Measurements from ENCODE around the gene ARHGAP31.

ARHGAP31 gene

GRCh38 chr3:119437691-119438258 is 143.6 kb downstream of the ARHGAP31 start:
- Histone ChIP-seq H3K27me3 (no peaks in the 10 kb centered on the region), H3K9me3 (no peaks in the 10 kb centered on the region), H3K4me3 (ENCODE audit: low read depth in 1 of 2, low read length in 1 of 2) (no peak overlapping the region), H3K27ac (no peak overlapping the region), H3K36me3 (peaks cover 72% of the 10 kb centered on the region), H3K4me1 (ENCODE audit: control insufficient read depth in 1 of 2, insufficient read depth in 1 of 2, low read depth in 1 of 2, low read length in 1 of 2) (no peaks in the 10 kb centered on the region)
- TF ChIP-seq, protein P1, sequence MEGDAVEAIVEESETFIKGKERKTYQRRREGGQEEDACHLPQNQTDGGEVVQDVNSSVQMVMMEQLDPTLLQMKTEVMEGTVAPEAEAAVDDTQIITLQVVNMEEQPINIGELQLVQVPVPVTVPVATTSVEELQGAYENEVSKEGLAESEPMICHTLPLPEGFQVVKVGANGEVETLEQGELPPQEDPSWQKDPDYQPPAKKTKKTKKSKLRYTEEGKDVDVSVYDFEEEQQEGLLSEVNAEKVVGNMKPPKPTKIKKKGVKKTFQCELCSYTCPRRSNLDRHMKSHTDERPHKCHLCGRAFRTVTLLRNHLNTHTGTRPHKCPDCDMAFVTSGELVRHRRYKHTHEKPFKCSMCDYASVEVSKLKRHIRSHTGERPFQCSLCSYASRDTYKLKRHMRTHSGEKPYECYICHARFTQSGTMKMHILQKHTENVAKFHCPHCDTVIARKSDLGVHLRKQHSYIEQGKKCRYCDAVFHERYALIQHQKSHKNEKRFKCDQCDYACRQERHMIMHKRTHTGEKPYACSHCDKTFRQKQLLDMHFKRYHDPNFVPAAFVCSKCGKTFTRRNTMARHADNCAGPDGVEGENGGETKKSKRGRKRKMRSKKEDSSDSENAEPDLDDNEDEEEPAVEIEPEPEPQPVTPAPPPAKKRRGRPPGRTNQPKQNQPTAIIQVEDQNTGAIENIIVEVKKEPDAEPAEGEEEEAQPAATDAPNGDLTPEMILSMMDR (IDR thresholded peaks at IDR 0.05), result no peak

- H3K9me3 ChIP-seq, result no peaks in the 10 kb centered on the region
- H3K27ac ChIP-seq, result no peak overlapping the region
- no peak overlapping the region for H3K4me3 ChIP-seq (ENCODE audit: low read depth in 1 of 2, low read length in 1 of 2)
- no peaks in the 10 kb centered on the region for H3K4me1 ChIP-seq (ENCODE audit: control insufficient read depth in 1 of 2, insufficient read depth in 1 of 2, low read depth in 1 of 2, low read length in 1 of 2)
- H3K36me3 ChIP-seq, result peaks cover 65% of the 10 kb centered on the region
- TF ChIP-seq, protein P1 (IDR thresholded peaks at IDR 0.05), result no peak
- no peaks in the 10 kb centered on the region for H3K27me3 ChIP-seq
Measured at GRCh38 chr3:119443179-119443578, 149.0 kb downstream of the ARHGAP31 start.

DNA sequence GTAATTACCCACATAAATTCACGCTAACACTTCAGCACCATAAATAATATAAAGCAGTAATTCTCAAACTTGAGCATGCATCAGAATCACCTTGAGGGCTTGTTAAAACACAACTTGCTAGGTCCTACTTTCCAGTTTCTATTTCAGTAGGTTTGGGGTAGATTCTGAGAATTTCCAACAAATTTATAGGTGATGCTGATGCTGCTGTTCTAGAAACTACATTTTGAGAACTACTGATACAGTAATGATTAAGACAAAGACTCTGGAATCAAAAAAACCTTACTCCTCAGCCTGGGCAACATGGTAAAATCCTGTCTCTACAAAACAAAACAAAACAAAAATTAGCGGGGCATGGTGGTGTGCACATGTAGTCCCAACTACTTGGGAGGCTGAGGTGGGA is 150.4 kb downstream of the ARHGAP31 start:
- Histone ChIP-seq H3K4me3 (ENCODE audit: low read depth in 1 of 2, low read length in 1 of 2) (no peak overlapping the region), H3K4me1 (ENCODE audit: control insufficient read depth in 1 of 2, insufficient read depth in 1 of 2, low read depth in 1 of 2, low read length in 1 of 2) (no peaks in the 10 kb centered on the region), H3K27ac (no peak overlapping the region), H3K27me3 (no peaks in the 10 kb centered on the region), H3K9me3 (no peaks in the 10 kb centered on the region), H3K36me3 (peaks cover 76% of the 10 kb centered on the region)
- TF ChIP-seq, protein P1 (IDR thresholded peaks at IDR 0.05), result no peak

DNA sequence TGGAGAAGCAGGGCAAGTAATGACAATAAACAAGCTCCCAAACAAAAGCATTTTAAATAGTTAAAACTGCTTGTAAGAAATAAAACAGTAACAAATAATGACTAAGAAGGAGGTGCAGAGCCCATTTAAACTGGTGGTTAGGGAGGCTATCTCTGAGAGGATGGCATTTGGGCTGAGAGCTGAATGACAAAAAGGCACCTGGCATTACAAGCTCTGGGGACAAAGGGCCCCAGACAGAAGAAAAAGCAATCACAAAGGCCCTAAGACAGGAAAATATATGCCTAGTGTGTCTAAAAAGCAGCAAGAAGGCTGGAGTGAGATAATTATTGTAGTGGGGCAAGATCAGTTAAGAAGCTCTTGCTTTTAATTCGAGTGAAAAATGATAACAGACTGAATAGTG is 159.6 kb downstream of the ARHGAP31 start:
- H3K27me3 ChIP-seq, result no peaks in the 10 kb centered on the region
- no peaks in the 10 kb centered on the region for H3K9me3 ChIP-seq
- peaks cover 0 to 3% of the 10 kb centered on the region in 2 experiments for H3K4me1 ChIP-seq (ENCODE audit: control insufficient read depth in 1 of 2, insufficient read depth in 1 of 2, low read depth in 1 of 2, low read length in 1 of 2)
- H3K36me3 ChIP-seq, result peaks cover 86% of the 10 kb centered on the region
- H3K27ac ChIP-seq, result no peak overlapping the region
- TF ChIP-seq, protein P1 (IDR thresholded peaks at IDR 0.05), result no peak
- H3K4me3 ChIP-seq (ENCODE audit: low read depth in 1 of 2, low read length in 1 of 2), result no peak overlapping the region

DNA sequence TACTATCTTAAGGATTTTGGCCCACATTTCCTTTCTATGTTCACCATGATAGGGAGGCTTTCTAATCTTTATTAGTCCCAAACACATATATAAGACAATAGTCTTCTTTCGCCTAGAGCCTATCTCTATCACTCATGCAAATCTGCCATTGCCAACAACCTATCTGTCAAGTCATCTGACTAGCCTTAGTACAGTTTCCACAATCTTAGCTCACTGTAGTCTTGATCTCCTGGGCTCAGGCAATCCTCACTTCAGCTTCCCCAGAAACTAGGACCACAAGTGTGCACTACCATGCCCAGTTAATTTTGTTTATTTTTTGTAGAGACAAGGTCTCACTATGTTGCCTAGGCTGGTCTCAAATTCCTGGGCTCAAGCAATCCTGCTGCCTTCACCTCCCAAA is 162.3 kb downstream of the ARHGAP31 start:
- Histone ChIP-seq H3K4me3 (ENCODE audit: low read depth in 1 of 2, low read length in 1 of 2) (no peak overlapping the region), H3K36me3 (peaks cover 67% of the 10 kb centered on the region), H3K27ac (no peak overlapping the region), H3K27me3 (no peaks in the 10 kb centered on the region), H3K9me3 (no peaks in the 10 kb centered on the region), H3K4me1 (ENCODE audit: control insufficient read depth in 1 of 2, insufficient read depth in 1 of 2, low read depth in 1 of 2, low read length in 1 of 2) (peaks cover 7 to 9% of the 10 kb centered on the region in 2 experiments)
- TF ChIP-seq, protein P1 (IDR thresholded peaks at IDR 0.05), result no peak
